Muscle of arm (tissue), 12 donors: ENCODE data around the gene TRAP1. TPM values are rescaled to one million over a fixed set of nuclear protein-coding genes. Genes with fewer than 3 reads are reported as not detected.

Experiments used
- DNase-seq: peaks from one replicate; pipeline ENCODE4 v3.0.0-alpha.2; 2013
- polyA plus RNA-seq, 12 donors: library from polyadenylated mRNA; unstranded; fragments of 120-200 nt; gene quantifications; one replicate each; pipeline ENCODE4 v1.2.1, GENCODE V29; 2013; ENCODE audit not compliant: insufficient read length in 12 of 12

The TRAP1 gene
- polyA plus RNA-seq, 12 donors = 74.4 to 123 (median 93.3) TPM; not detected in 1

GRCh38 chr16:3652373-3653195 is 64.7 kb downstream of the TRAP1 start:
- DNase-seq = no peak

GRCh38 chr16:3651461-3652372 is 65.6 kb downstream of the TRAP1 start:
- DNase-seq = no peak

GRCh38 chr16:3650631-3651265 is 66.6 kb downstream of the TRAP1 start:
- DNase-seq = no peak

- no peak for DNase-seq
Observed at GRCh38 chr16:3646348-3646920, 70.9 kb downstream of the TRAP1 start.

- DNase-seq = no peak
Observed at GRCh38 chr16:3645504-3646347, 71.6 kb downstream of the TRAP1 start.

GRCh38 chr16:3645108-3645503 is 72.2 kb downstream of the TRAP1 start:
- DNase-seq = no peak

- no peak for DNase-seq
Observed at GRCh38 chr16:3643095-3643730, 74.1 kb downstream of the TRAP1 start.

- no peak for DNase-seq
Observed at GRCh38 chr16:3642397-3643094, 74.8 kb downstream of the TRAP1 start.

GRCh38 chr16:3641801-3642396 is 75.4 kb downstream of the TRAP1 start:
- DNase-seq = no peak

- DNase-seq = no peak
Observed at GRCh38 chr16:3640632-3641501, 76.5 kb downstream of the TRAP1 start.

GRCh38 chr16:3640207-3640606 is 77.1 kb downstream of the TRAP1 start:
- no peak for DNase-seq

- DNase-seq = no peak
Observed at GRCh38 chr16:3638916-3639644, 78.2 kb downstream of the TRAP1 start.

- DNase-seq = no peak
Observed at GRCh38 chr16:3637371-3637923, 79.9 kb downstream of the TRAP1 start.

GRCh38 chr16:3625911-3626732 is 91.2 kb downstream of the TRAP1 start:
- DNase-seq = no peak

GRCh38 chr16:3625331-3625730 is 92.0 kb downstream of the TRAP1 start:
- DNase-seq = no peak

- no peak for DNase-seq
Observed at GRCh38 chr16:3623642-3624041, 93.7 kb downstream of the TRAP1 start.
